Brain microvascular endothelial cell (primary cell): ENCODE data around the gene BST1.

Experiments used
- DNase-seq: peaks from one replicate; pipeline ENCODE4 v3.0.0-alpha.2; 2020
- H3K27ac ChIP-seq: fragments of 250-450 bp; sonication (Bioruptor Pico); 2 replicates; pipeline ENCODE4 v1.5.1; 2020; ENCODE audit warnings: mild to moderate bottlenecking, moderate library complexity
- H3K27me3 ChIP-seq: fragments of 250-450 bp; sonication (Bioruptor Pico); replicated peaks from 2 replicates; pipeline ENCODE4 v1.5.1; 2020; ENCODE audit warnings: mild to moderate bottlenecking
- H3K36me3 ChIP-seq: fragments of 250-450 bp; sonication (Bioruptor Pico); replicated peaks from 2 replicates; pipeline ENCODE4 v1.5.1; 2020; ENCODE audit warnings: mild to moderate bottlenecking
- H3K4me3 ChIP-seq: 2 replicates; pipeline ENCODE4 v1.5.1; 2011; ENCODE audit warnings: low read depth, mild to moderate bottlenecking, control low read depth, low read length, moderate library complexity
- CTCF ChIP-seq: IDR thresholded peaks from 2 replicates; pipeline ENCODE4 v1.5.1; 2011; ENCODE audit warnings: low read depth, mild to moderate bottlenecking, moderate library complexity, low read length, control low read depth, inconsistent platforms; ENCODE audit errors: missing control alignments
- in situ Hi-C: cut with HindIII; loops from 2 replicates; pipeline ENCODE4 v1.10.0; 2017; ENCODE audit warnings: low sequenced_read_pairs, low pct_ligation_motif_present

The BST1 gene

GRCh38 chr4:15771216-15772058, 68.6 kb downstream of the BST1 start:
- DNase-seq: no peak
- TF ChIP-seq CTCF: no peak
- Histone ChIP-seq H3K4me3 (no peak overlapping the region), H3K27me3 (no peaks in the 10 kb centered on the region), H3K27ac (no peak overlapping the region), H3K36me3 (no peaks in the 10 kb centered on the region)
- in situ Hi-C loops: no loop called here

GRCh38 chr4:15774020-15774420, 71.2 kb downstream of the BST1 start:
- Histone ChIP-seq H3K27ac (no peak overlapping the region), H3K4me3 (no peak overlapping the region), H3K36me3 (no peaks in the 10 kb centered on the region), H3K27me3 (no peaks in the 10 kb centered on the region)
- no peak for TF ChIP-seq CTCF
- in situ Hi-C loops: no loop called here
- peak; percentile 42 for DNase-seq

- no peak for TF ChIP-seq CTCF
- H3K4me3 ChIP-seq: no peak overlapping the region
- H3K27ac ChIP-seq: no peak overlapping the region
- no peak for DNase-seq
- no peaks in the 10 kb centered on the region for H3K36me3 ChIP-seq
- in situ Hi-C loops: no loop called here
- H3K27me3 ChIP-seq: no peaks in the 10 kb centered on the region
These were observed 74.2 kb downstream of the BST1 start for GRCh38 chr4:15776871-15777648.

- H3K27me3 ChIP-seq: no peaks in the 10 kb centered on the region
- in situ Hi-C loops: no loop called here
- no peak overlapping the region for H3K4me3 ChIP-seq
- no peak overlapping the region for H3K27ac ChIP-seq
- H3K36me3 ChIP-seq: no peaks in the 10 kb centered on the region
- no peak for DNase-seq
- TF ChIP-seq CTCF: no peak
These were observed 74.9 kb downstream of the BST1 start for GRCh38 chr4:15777697-15778288.

GRCh38 chr4:15778289-15779241, 75.7 kb downstream of the BST1 start, which contains the start of gene CD38:
TSS of gene CD38 (plus strand) at chr4:15778328. CDS start at chr4:15778415, 87 bp downstream.
- in situ Hi-C loops: no loop called here
- H3K36me3 ChIP-seq: no peaks in the 10 kb centered on the region
- H3K27ac ChIP-seq: peak within 1 kb of the TSS; percentile 39
- peak; percentile 28 for DNase-seq
- H3K27me3 ChIP-seq: no peaks in the 10 kb centered on the region
- H3K4me3 ChIP-seq: peak within 1 kb of the TSS; percentile 55
- no peak for TF ChIP-seq CTCF
